Measurements from ENCODE around the gene LPXN.

Gene LPXN

DNA sequence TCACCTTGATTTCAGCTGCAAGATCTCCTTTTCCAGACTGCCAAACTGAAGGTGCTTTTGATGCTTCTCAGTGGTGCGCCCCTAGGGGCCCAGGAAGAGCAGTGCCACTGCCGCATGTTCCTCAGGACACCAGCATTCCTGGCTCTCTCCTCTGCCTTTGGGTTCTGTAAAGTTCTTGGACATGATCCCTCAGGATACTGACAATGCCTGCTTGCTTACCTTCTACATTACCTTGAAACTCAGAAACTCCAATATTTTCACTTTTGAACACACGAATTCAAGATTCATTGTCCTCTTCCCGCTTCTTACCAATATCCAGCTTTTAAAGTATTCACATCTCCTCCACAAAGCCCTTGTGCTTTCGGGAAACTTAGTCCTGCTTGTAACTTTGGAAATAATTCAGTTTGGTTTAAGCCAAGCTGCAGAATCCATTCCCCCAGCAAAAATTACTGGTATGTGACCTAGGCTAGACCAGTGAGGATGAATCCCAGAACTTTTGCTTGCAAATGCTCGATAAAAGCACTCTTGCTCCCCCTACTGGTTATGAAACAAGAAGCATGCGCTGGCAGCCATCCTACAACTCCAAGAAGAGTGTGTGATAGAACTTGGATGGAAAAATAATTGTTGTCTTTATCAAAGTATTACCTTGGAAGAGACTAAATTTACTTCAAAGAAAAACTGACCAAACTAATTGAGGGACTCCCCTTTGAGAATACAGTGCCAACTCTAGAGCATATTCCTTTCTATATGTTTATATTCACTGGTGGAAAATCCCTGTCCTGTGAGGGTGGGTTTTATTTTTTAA is 51.2 kb downstream of the LPXN start:
- DNase-seq (ENCODE audit: low spot score): peak; percentile 81

DNA sequence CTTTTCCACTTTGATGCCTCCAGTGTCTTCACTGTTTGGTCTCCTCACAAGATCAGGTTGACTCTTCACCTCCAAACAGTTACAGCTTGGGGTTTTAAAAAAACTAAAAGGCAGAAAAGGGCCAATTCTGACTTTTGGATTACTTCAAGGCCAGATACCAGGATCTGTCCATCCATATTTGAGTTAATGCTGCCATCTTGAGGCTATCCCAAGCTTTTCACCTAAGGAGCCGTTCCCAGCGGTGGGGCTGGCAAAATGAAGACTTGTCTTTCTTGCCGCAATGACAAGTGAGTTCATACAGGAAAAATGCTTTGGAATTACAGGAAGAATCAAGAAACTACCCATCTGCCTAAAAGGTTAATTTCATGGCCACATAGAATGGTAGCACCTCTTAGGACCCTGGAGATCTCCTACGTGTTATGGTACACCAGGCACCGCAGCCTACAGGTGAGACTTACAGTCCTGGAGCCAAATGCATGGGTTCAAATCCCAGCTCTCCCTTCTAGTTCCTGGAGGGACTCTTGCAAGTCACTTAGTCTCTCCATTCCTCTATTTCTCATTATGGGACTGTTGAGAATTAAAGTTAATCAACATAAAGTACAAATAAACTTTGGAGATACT is 61.8 kb downstream of the LPXN start:
- peak; percentile 73 for DNase-seq (ENCODE audit: low spot score)

DNA sequence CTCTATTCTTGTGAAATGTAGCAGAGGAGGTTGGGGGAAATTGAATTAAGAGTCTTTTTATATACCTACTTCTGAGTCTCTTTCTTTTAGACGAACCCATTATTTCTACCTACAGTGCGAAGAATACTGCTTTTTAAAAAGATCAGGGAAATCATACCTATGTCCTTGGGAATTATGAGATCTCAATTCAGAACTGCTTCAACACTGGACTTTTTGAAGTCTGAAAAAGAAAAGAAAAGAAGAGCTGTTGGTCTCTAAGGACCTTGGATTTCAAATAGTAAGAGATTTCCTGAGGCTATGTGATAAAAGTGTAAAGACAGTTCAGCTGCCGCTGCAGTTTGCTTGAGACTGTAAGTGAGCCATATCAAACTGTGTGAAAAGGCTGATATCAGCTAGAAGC is 64.0 kb downstream of the LPXN start:
- DNase-seq (ENCODE audit: low spot score): no peak

DNA sequence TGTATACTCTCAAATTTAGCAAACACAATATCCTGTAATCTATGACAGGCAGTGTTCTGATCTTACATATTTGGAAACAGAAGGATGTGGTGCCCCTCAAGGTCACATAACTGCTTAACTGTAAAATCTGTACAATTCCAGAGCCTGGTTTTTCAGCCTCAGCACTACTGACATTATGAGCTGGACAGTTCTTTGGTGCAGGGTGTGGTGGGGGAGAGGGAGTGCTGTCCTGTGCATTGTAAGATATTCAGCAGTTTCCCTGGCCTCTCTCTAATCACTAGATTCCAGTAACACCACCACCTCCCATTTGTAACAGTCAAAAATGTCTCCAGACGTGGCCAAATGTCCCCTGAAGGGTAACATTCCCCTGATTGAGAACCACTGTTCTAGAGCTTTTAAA is 65.9 kb downstream of the LPXN start:
- no peak for DNase-seq (ENCODE audit: low spot score)

DNA sequence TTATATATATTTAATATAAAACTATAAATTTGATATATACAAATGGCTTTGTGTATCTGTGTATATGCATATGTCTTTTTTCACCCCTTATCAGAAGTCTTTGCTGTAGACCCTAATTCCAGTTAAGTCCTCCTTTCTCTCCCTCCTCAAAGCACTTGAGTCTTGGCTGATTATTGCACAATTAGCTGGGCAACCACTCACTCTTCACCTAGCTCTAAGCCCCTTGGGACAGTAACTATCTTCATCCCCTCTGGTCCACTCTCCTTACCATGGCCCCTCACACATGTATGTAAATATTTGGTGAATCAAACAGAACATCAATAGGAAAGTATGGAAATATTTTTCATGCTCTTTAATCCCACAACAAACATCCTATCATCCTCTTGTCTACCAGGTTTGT is 66.8 kb downstream of the LPXN start:
- no peak for DNase-seq (ENCODE audit: low spot score)

GRCh38 chr11:58508005-58508404 is 67.7 kb downstream of the LPXN start, which contains the start of gene OR5B21:
Gene OR5B21 (minus strand): TSS chr11:58508105. CDS start chr11:58508105, 0 bp downstream.
- DNase-seq (ENCODE audit: low spot score): no peak

DNA sequence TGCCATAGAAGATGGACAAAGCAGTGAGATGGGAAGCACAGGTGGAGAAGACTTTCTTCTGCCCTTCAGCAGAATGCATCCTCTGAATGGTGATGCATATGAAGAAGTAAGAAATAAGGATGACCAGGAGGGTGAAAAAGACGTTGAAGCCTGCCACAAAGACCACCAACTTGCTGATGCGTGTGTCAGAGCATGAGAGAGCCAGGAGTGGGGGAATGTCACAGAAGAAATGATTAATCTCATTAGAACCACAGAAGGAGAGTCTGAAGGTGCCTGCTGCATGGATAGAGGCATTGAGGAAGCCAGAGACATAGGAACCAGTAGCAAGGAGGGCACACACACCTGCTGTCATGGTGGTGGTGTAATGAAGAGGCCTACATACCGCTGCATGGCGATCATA is 68.3 kb downstream of the LPXN start:
- DNase-seq (ENCODE audit: low spot score): no peak

- no peak for DNase-seq (ENCODE audit: low spot score)
These were observed 68.7 kb downstream of the LPXN start for GRCh38 chr11:58506935-58507334.

DNA sequence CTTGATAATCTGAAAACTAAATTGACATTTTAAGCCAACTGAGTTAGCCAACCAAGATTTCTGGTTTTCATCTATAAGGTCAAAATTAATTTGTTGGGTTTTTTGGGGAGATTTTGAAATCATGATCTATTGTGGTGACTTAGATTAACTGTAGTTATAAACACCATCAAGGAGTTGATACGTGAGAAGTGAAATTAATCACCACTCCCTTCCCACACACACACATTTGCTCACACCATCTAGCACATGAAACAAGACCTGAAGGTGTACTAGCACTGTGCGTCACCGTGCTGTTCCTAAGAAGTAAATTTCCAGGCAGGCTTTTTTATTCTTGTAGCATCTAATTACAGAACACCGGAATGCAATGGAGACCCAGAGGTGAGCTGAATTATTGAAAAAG is 69.8 kb downstream of the LPXN start:
- DNase-seq (ENCODE audit: low spot score): no peak

DNA sequence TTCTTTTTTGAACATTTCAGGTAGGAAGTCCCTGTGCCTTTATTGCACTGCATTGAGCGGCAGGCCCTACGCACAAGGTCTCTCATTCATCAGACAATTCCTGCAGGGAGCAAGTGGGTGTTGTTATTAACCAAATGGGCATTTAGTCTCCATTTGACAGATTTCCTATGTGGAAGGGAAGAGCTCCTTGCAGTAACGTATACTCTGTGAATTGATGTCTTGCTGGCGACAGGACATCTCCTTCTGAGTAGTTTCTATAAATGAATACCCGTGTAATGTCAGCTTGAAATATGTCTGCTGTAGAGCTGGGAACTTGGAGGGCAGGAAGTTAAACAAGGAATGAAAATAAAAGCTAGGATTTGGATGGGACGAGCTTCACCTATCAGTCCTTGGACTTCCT is 71.4 kb downstream of the LPXN start:
- no peak for DNase-seq (ENCODE audit: low spot score)

DNA sequence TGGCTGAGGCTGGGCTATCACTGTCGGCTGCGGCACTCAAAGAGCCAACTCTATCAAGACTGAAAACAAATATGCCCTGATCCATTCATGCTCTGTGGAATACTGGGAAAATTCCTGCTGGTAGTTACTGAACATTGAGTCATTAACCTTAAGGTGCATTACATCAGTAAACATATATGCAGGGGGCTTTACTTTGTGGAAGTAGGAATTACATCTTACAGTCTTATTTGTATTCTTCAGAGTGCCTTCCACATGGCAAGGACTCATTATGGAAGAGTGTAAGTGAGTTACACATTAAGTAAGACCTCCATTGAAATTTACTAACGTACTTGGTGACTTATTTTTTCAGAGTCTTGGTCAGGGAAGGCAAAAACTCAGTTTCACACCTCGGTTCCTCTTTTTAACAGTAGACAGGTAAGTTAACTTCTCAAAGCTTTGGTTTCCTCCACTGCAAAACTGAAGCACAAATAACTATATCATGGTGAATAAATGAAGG is 72.2 kb downstream of the LPXN start:
- no peak for DNase-seq (ENCODE audit: low spot score)

DNA sequence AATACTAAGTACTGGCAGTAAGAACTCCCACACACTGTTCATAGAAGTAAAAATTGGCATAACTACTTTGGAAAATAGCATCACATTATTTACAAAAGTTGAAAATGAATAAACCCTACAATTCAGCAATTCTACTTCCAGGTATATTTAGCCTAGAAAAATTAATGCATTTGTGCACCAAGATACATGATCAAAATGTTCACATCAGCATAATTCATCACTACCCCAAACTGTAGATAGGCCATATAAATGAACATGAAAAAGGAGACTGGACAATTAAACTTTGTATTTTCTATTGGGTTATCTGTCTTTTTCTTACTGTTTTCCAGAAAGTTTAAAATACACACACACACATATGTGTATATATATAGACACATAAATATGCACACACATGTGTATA is 73.7 kb downstream of the LPXN start:
- DNase-seq (ENCODE audit: low spot score): no peak

DNA sequence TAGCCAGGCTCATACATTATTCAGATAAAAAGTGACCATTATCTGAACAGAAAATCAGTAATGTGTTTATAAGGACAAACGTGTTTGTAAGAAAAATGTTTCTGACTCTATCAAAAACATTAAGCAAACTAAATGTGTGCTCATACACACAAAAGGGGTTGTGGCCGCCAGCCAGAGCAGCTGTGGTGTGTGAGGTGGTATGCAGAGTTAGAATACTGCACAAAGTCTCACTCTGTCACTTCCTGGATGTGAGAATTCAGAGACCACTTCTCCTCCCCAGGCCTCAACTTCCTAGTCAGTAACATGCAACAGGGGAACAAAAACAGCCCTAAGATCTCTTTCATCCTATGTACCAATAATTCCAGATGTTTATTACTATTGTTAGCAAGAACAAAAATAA is 77.2 kb downstream of the LPXN start:
- no peak for DNase-seq (ENCODE audit: low spot score)

GRCh38 chr11:58497951-58498350 is 77.7 kb downstream of the LPXN start:
- no peak for DNase-seq (ENCODE audit: low spot score)

DNA sequence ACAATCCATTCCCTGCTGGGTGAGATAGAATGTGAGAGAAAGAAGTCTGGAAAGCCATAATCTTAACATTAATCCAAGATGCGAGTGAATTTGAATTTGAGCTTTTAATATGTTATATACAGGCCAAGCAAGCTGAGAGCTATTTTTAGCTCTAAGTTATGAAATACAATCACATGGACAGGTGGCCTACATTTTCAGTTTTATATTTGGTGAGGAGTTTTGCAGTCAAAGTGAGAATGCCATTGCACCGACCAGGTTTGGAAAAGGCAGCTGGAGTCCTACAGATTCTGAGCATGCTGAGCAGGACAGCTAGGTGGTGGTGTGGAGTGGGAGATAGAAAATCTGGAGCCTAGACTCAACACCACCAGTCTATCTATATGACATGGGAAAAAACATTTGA is 79.8 kb downstream of the LPXN start:
- DNase-seq (ENCODE audit: low spot score): no peak

- DNase-seq (ENCODE audit: low spot score): peak; percentile 9
These were observed 81.6 kb downstream of the LPXN start for GRCh38 chr11:58494101-58494500.

GRCh38 chr11:58493676-58494075 is 82.0 kb downstream of the LPXN start:
- DNase-seq (ENCODE audit: low spot score): peak; percentile 19

DNA sequence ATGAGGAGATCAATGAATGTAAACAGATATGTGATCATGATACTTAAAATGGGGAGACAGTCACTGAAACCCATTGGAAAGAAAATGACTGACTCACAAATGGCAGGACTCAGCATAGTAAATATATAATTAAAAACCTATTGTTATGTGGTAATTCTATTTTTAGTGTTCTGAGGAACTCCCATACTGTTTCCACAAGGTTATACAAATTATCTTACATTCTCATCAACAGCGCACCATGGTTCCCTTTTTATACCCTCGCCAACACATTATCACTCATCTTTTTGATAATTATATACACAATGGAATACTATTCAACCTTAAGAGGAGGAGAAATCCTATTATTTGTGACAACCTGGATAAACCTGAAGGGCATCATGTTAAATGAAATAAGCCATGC is 84.8 kb downstream of the LPXN start:
- no peak for DNase-seq (ENCODE audit: low spot score)

GRCh38 chr11:58487170-58487569 is 88.5 kb downstream of the LPXN start:
- no peak for DNase-seq (ENCODE audit: low spot score)

- DNase-seq (ENCODE audit: low spot score): no peak
These were observed 89.7 kb downstream of the LPXN start for GRCh38 chr11:58485961-58486360.

All from AG20443 (cell line).